22Rv1 (cell line): ENCODE results near the gene IQSEC1.

Experiments
- CTCF ChIP-seq: fragments of 450-650 bp; IDR thresholded peaks from 2 replicates; pipeline ENCODE4 v1.5.1; 2017; ENCODE audit warnings: mild to moderate bottlenecking
- ZFX ChIP-seq: fragments of 450-650 bp; IDR thresholded peaks from 2 replicates; pipeline ENCODE4 v1.6.1; 2017; ENCODE audit warnings: antibody characterized with exemption, borderline replicate concordance

DNA sequence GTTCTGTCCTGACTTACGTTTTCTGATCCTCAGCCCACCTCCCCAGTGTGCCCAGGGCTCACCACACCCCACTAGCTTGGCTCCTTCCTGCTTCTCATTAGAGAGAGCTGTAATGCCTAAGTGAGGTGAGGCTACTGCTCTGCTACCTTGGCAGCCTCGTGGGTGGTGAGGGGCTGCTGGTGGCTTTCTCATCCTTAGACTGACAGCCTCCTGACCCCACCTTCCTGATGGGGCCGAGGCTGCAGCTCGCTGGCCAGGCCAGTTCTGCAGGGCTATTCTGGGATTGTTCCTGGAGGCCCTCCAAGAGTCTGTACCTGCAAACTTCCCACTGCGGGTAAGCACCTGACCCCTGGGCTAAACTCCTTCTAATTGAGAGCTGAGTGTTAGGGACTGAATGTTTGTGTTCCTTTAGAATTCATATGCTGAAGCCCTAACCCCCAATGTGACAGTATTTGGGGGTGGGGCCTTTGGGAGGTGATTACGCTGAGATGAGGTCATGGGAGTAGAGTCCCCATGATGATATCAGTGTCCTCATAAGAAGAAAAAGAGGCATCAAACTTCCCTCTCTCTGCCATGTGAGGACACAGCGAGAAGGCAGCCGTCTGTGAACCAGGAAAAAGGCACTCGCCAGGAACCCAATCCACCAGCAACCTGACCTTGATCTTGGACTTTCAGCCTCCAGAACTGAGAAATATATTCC is 38.1 kb upstream of the IQSEC1 start:
- no peak for TF ChIP-seq CTCF
- no peak for TF ChIP-seq ZFX
